ENCODE results near the gene RALY. TPM values are rescaled to one million over a fixed set of nuclear protein-coding genes. Genes with fewer than 3 reads are reported as not detected.

RALY gene
- total and polyA plus RNA-seq, 10 of the 15 experiments (the other 5 are each of a cell fraction or from before 2014, with no cell fraction given) = 1.2 to 246 (median 137) TPM

GRCh38 chr20:33967126-33967525 is 26.6 kb upstream of the RALY start:
- RAD21 ChIA-PET (ENCODE audit: unreplicated experiment) = no interaction called here
- FAIRE-seq = no peak
- H3K9ac ChIP-seq (ENCODE audit: control insufficient read depth, insufficient read depth, low read length) = no peak overlapping the region
- DNase-seq (ENCODE audit: low read depth, low spot score) = no peak
- H3K27ac ChIP-seq (ENCODE audit: control insufficient read depth, insufficient read depth) = no peak overlapping the region
- POLR2A ChIA-PET = no interaction called here
- SMC1A ChIA-PET (ENCODE audit: uncharacterized antibody, unreplicated experiment) = interaction anchor here (0.7 kb wide), 1 partner anchor 13 kb away, joined by 3 read pairs; no protein-coding TSS in a partner anchor
- no peaks in the 10 kb centered on the region for H3K4me1 ChIP-seq (ENCODE audit: control insufficient read depth, insufficient read depth, low read length)
- no peaks in the 10 kb centered on the region; a peak in 1 of 4 replicates for H3K27me3 ChIP-seq (replicated peaks in 1 of 2; ENCODE audit: control insufficient read depth in 2 of 2, insufficient read depth in 2 of 2, low read length in 1 of 2)
- BruUV-seq (replicated peaks) = no TSS peak
- H4K20me1 ChIP-seq (ENCODE audit: control insufficient read depth, insufficient read depth) = no peaks in the 10 kb centered on the region
- no peak overlapping the region for H3K4me2 ChIP-seq (ENCODE audit: control insufficient read depth, insufficient read depth)
- 36% methylated on average over 8 of the region's 8 CpGs for WGBS (ENCODE audit: insufficient coverage, insufficient replicate concordance, low lambda C conversion rate, missing lambda C conversion rate)
- H3K4me3 ChIP-seq = no peak overlapping the region
- no peaks in the 10 kb centered on the region for H3K79me2 ChIP-seq (ENCODE audit: control insufficient read depth, insufficient read depth, low read length)
- H3K9me3 ChIP-seq (replicated peaks; ENCODE audit: control insufficient read depth, insufficient read depth, low read length) = no peaks in the 10 kb centered on the region; the same call in 2 of the 3 replicates
- CTCF ChIA-PET = interaction anchor here (1.6 kb wide), 1 partner anchor 104 kb away, joined by 3 read pairs; no protein-coding TSS in a partner anchor
- in situ Hi-C loops (cut with MboI) (no loop called here), intact Hi-C loops (cut with micrococcal nuclease; ENCODE audit: unreplicated experiment) (no loop called here)
- ATAC-seq = no peak
- no peak for TF ChIP-seq NFXL1 (IDR thresholded peaks at IDR 0.05; ENCODE audit: borderline replicate concordance)
- TF ChIP-seq HCFC1 (IDR thresholded peaks at IDR 0.05; ENCODE audit: low read length) = no peak
- TF ChIP-seq POLR2AphosphoS5 (IDR thresholded peaks at IDR 0.05; ENCODE audit: low read length) = no peak
- no peak for TF ChIP-seq CEBPB (IDR thresholded peaks at IDR 0.05; ENCODE audit: borderline replicate concordance in 1 of 2, low read depth in 2 of 2, low read length in 2 of 2)
- TF ChIP-seq, protein P1, sequence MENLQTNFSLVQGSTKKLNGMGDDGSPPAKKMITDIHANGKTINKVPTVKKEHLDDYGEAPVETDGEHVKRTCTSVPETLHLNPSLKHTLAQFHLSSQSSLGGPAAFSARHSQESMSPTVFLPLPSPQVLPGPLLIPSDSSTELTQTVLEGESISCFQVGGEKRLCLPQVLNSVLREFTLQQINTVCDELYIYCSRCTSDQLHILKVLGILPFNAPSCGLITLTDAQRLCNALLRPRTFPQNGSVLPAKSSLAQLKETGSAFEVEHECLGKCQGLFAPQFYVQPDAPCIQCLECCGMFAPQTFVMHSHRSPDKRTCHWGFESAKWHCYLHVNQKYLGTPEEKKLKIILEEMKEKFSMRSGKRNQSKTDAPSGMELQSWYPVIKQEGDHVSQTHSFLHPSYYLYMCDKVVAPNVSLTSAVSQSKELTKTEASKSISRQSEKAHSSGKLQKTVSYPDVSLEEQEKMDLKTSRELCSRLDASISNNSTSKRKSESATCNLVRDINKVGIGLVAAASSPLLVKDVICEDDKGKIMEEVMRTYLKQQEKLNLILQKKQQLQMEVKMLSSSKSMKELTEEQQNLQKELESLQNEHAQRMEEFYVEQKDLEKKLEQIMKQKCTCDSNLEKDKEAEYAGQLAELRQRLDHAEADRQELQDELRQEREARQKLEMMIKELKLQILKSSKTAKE (IDR thresholded peaks at IDR 0.05; ENCODE audit: low read depth, poor library complexity, severe bottlenecking) = no peak
- no peak for TF ChIP-seq CBFB (IDR thresholded peaks at IDR 0.05; ENCODE audit: low read depth)
- TF ChIP-seq USF2 (IDR thresholded peaks at IDR 0.05; ENCODE audit: borderline replicate concordance, low read depth, low read length) = no peak
- TF ChIP-seq BCL11A (IDR thresholded peaks at IDR 0.05; ENCODE audit: low read depth, low read length) = no peak
- TF ChIP-seq, protein P2, sequence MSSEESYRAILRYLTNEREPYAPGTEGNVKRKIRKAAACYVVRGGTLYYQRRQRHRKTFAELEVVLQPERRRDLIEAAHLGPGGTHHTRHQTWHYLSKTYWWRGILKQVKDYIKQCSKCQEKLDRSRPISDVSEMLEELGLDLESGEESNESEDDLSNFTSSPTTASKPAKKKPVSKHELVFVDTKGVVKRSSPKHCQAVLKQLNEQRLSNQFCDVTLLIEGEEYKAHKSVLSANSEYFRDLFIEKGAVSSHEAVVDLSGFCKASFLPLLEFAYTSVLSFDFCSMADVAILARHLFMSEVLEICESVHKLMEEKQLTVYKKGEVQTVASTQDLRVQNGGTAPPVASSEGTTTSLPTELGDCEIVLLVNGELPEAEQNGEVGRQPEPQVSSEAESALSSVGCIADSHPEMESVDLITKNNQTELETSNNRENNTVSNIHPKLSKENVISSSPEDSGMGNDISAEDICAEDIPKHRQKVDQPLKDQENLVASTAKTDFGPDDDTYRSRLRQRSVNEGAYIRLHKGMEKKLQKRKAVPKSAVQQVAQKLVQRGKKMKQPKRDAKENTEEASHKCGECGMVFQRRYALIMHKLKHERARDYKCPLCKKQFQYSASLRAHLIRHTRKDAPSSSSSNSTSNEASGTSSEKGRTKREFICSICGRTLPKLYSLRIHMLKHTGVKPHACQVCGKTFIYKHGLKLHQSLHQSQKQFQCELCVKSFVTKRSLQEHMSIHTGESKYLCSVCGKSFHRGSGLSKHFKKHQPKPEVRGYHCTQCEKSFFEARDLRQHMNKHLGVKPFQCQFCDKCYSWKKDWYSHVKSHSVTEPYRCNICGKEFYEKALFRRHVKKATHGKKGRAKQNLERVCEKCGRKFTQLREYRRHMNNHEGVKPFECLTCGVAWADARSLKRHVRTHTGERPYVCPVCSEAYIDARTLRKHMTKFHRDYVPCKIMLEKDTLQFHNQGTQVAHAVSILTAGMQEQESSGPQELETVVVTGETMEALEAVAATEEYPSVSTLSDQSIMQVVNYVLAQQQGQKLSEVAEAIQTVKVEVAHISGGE (CRISPR knock-in tag; IDR thresholded peaks at IDR 0.05) = no peak
- no peak for TF ChIP-seq SMC3 (IDR thresholded peaks at IDR 0.05; ENCODE audit: borderline replicate concordance, low read length)
- no peak for TF ChIP-seq SIX5 (IDR thresholded peaks at IDR 0.05; ENCODE audit: low read depth, low read length, severe bottlenecking)
- TF ChIP-seq TCF7 (IDR thresholded peaks at IDR 0.05; ENCODE audit: borderline replicate concordance) = no peak
- TF ChIP-seq TAF1 (IDR thresholded peaks at IDR 0.05; ENCODE audit: borderline replicate concordance, low read depth, low read length) = no peak
- H3K36me3 ChIP-seq (ENCODE audit: control insufficient read depth in 2 of 2, insufficient read depth in 2 of 2, low read length in 1 of 2) = no peaks in the 10 kb centered on the region
- H2AFZ ChIP-seq (ENCODE audit: control insufficient read depth, low read depth, low read length) = no peak overlapping the region

Data from GM12878 (cell line).